ENCODE data around the gene CPOX.

GRCh38 chr3:98551236-98551635 lies 42.2 kb downstream of the CPOX start:
- TF ChIP-seq CTCF (IDR thresholded peaks at IDR 0.05; ENCODE audit: low read length) = no peak
- no peak for TF ChIP-seq EZH2phosphoT487 (IDR thresholded peaks at IDR 0.05; ENCODE audit: low read length)
- TF ChIP-seq EZH2 (optimal IDR thresholded peaks at IDR 0.05; ENCODE audit: low read depth, low read length) = no peak
